ENCODE measurements around the gene UFC1. TPM values are rescaled to one million over a fixed set of nuclear protein-coding genes. Genes with fewer than 3 reads are reported as not detected.
A peak's percentile ranks its signal among the peaks of the same experiment; 100 is the strongest.

Gene UFC1
- total RNA-seq, 1 experiment from 2014 or later, result 127 TPM

- Histone ChIP-seq H3K4me3 (ENCODE audit: low read depth in 2 of 2, low read length in 2 of 2) (peak within 1 kb of the TSS; percentile 100), H3K4me1 (ENCODE audit: control insufficient read depth, insufficient read depth, low read length) (peaks cover 36% of the 10 kb centered on the region), H3K27ac (ENCODE audit: low read length) (peak within 1 kb of the TSS; percentile 98), H3K36me3 (ENCODE audit: control insufficient read depth, insufficient read depth, low read length) (peaks cover 19% of the 10 kb centered on the region), H3K27me3 (ENCODE audit: control insufficient read depth, insufficient read depth, low read length) (no peaks in the 10 kb centered on the region), H3K9me3 (ENCODE audit: control insufficient read depth, insufficient read depth, low read depth, low read length) (no peaks in the 10 kb centered on the region)
- in situ Hi-C loops (cut with HindIII; ENCODE audit: low pct_unique_long_range_greater_than_20kb, low sequenced_read_pairs), result no loop called here
- peak; percentile 92 for ATAC-seq
- CTCF ChIA-PET, result no interaction called here
- POLR2A ChIA-PET, result interaction anchor here (0.7 to 1.5 kb wide), 4 partner anchors 15 to 36 kb away, joined by 4 to 11 read pairs (median 8); partner anchors contain the start of genes DEDD and UFC1
- DNase-seq (ENCODE audit: low read depth, low spot score), result no peak
- TF ChIP-seq SIN3A (IDR thresholded peaks at IDR 0.05; ENCODE audit: borderline replicate concordance, insufficient read depth, low read depth, low read length), result peak; percentile 81; the same call in 1 of the 2 replicates
- no peak for TF ChIP-seq CTCF (IDR thresholded peaks at IDR 0.05)
- peak in 1 of 2 experiments; percentile 45; a peak in 1 of 4 replicates for TF ChIP-seq REST (IDR thresholded peaks at IDR 0.05; ENCODE audit: insufficient read depth in 1 of 2, low read depth in 2 of 2, low read length in 1 of 2)
- peak; percentile 82 for TF ChIP-seq POLR2AphosphoS5 (IDR thresholded peaks at IDR 0.05; ENCODE audit: low read depth, low read length)
- TF ChIP-seq TCF7L2 (IDR thresholded peaks at IDR 0.05; ENCODE audit: low read depth, low read length), result no peak
- no TSS peak for BruUV-seq (replicated peaks)
- intact Hi-C loops (cut with micrococcal nuclease; ENCODE audit: unreplicated experiment), result no loop called here
Observed at GRCh38 chr1:161117759-161118581, 35.8 kb upstream of the UFC1 start, which contains the start of the genes NIT1 and PFDN2. Gene NIT1 (plus strand): TSS chr1:161118105. CDS start chr1:161118177, 72 bp downstream. Gene PFDN2 (minus strand): TSS chr1:161118037. CDS start chr1:161118026, 11 bp downstream.

GRCh38 chr1:161119092-161119903, 34.5 kb upstream of the UFC1 start:
- intact Hi-C loops (cut with micrococcal nuclease; ENCODE audit: unreplicated experiment), result no loop called here

More at GRCh38 chr1:161119092-161119903, 34.5 kb upstream of the UFC1 start:
- Histone ChIP-seq H3K4me3 (ENCODE audit: low read depth in 2 of 2, low read length in 2 of 2) (peak overlapping the region; percentile 100), H3K27ac (ENCODE audit: low read length) (peak overlapping the region; percentile 98), H3K9me3 (ENCODE audit: control insufficient read depth, insufficient read depth, low read depth, low read length) (no peaks in the 10 kb centered on the region), H3K4me1 (ENCODE audit: control insufficient read depth, insufficient read depth, low read length) (peaks cover 36% of the 10 kb centered on the region), H3K27me3 (ENCODE audit: control insufficient read depth, insufficient read depth, low read length) (no peaks in the 10 kb centered on the region), H3K36me3 (ENCODE audit: control insufficient read depth, insufficient read depth, low read length) (peaks cover 19% of the 10 kb centered on the region)
- TF ChIP-seq SIN3A (IDR thresholded peaks at IDR 0.05; ENCODE audit: borderline replicate concordance, insufficient read depth, low read depth, low read length) (no peak), POLR2AphosphoS5 (IDR thresholded peaks at IDR 0.05; ENCODE audit: low read depth, low read length) (no peak; the same call in 1 of the 2 replicates), TCF7L2 (IDR thresholded peaks at IDR 0.05; ENCODE audit: low read depth, low read length) (no peak), CTCF (IDR thresholded peaks at IDR 0.05) (peak; percentile 72)
- in situ Hi-C loops (cut with HindIII; ENCODE audit: low pct_unique_long_range_greater_than_20kb, low sequenced_read_pairs), result no loop called here
- ATAC-seq, result peak; percentile 72
- ChIA-PET POLR2A (no interaction called here), CTCF (interaction anchor here (0.6 kb wide), 1 partner anchor 17 kb away, joined by 3 read pairs; no protein-coding TSS in a partner anchor)
- BruUV-seq (replicated peaks), result no TSS peak
- no peak for DNase-seq (ENCODE audit: low read depth, low spot score)
